Stimulated activated CD4-positive, alpha-beta T cell treated with anti-CD3 and anti-CD28 coated beads, Interleukin-2, amount 100 ng/mL, for 4 hours (primary cell): Measurements from ENCODE around the gene DSTYK.
"Not testable (repeated sequence)": the region's sequence is repeated elsewhere in the genome, so short reads cannot be mapped to it uniquely, and the experiment has no call there.

Experiments
- DNase-seq: peaks from one replicate; pipeline ENCODE4 v3.0.0-alpha.2; 2020; ENCODE audit warnings: low read depth

The DSTYK gene

GRCh38 chr1:205240118-205240517 lies 28.6 kb upstream of the DSTYK start:
- DNase-seq, result no peak

GRCh38 chr1:205239078-205239477 lies 27.6 kb upstream of the DSTYK start:
- DNase-seq, result no peak

DNA sequence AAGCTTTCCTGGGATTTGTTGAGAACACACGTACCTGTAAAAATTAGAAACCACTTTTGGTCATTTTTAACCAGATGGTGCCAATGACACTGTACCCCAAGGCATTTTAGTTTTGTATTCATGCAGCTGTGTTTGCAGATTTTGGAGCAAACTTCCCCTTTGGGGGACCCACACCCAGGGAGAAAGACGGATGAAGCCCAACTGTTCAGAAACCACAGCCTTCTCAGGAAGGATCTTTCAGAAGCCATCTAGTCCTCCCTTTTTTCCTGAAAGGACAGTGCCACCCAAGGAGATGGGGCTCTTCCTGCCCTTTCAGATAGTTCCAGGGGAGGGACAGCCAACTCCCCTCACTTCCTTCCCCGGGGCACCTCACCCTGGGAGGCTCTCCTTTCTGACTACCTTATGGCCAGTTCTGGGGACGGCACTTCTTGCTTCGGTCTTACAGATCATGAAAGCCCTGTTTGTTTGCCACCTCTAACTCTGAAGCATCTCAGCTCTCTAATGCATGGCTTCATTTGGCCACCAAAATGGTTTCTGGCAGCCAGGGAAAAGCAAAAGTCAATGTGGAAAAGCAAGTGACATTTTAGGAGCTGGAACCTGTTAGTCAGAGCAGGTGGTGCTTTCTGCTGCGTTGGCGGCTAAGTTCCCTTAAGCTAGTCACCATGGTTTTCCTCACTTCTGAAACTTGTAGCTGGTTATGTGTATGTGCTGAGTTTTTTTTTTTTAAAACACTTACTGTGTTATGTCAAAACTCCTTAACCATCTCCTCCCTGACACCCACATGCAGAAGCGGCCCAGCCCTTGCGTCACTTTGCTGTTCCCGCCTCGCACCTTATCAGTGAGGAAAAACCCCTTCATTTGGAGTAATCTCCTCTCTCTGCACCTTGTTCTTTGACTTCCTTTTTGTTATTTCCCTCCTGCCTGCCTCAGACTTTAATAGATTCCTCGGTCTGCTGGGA lies 26.3 kb upstream of the DSTYK start:
- DNase-seq, result peak; percentile 44

DNA sequence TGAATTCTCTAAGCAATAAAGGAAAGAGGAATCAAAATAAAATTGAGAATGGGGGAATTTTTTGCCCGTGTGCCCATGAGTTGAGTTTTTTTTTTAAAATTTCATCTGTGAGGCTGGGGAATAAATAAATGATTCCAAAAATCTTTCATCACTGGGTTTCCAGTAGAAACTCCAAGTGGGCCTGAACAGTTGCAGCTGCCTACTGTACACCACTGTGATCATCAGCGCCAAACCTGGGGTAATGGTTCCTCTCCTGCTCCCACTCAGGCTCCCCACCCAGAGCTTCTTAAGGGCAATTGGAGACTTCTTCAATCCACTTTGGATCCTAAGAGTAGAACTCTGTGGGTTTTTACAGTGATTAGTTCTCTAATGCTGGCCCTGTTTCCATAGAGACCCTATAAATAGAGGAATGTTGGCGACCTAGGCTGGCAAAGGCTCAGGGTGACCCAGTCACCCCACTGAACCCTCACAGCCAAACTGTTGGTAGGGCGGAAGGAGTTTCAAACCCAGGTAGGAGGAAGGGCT lies 25.5 kb upstream of the DSTYK start:
- DNase-seq, result no peak

GRCh38 chr1:205236526-205236925 lies 25.0 kb upstream of the DSTYK start:
- DNase-seq, result no peak

DNA sequence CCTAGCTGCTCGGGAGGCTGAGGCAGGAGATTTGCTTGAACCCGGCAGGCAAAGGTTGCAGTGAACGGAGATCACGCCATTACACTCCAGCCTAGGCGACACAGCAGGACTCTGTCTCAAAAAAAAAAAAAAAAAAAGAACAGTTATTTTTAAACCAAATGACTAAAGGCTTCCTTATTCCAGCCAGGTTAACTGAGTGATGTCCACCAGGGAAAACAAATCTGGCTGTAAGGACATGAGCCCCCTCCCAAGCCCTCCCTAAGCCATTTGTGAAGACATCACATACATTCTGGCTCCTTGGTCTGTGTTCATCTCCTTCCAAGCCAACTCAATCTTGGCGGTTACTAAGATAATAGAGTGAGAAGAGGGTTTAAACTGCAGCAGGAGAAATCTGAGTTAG lies 24.4 kb upstream of the DSTYK start:
- DNase-seq, result no peak

DNA sequence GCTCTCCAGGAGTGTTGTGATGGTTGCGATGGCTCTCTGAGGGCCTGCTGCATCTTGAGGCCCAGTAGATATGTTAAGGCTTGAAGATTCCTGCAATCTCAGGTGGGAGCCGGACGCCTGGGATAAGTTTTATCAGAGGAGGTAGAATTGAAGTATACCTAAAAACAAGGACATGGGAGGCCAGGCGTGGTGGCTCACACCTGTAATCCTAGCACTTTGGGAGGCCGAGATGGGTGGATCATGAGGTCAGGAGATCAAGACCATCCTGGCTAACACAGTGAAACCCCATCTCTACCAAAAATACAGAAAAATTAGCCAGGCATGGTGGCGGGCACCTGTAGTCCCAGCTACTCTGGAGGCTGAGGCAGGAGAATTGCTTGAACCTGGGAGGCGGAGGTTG lies 22.5 kb upstream of the DSTYK start:
- DNase-seq, result not testable (repeated sequence)

DNA sequence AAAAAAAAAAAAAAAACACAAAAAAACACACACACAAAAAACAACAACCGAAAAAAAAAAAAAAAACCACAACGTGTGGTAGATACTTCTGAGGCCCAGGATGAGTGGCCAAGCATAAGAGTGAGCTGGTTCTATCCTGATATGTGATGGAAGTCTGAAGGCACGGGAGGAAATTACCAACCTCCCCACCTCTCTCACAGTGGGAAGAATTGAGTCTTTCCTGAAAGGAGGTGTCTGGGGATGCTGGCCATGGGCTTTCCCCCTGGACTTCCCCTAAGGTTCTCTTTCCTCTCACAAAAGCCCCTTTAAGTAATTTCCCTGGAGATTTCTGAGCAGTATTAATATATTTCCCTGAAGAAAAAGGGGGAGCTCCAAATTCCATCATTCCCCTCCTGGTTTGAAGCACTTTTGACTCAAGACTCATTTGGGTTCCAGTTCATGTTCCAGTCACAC lies 21.5 kb upstream of the DSTYK start:
- DNase-seq, result no peak

GRCh38 chr1:205232127-205232820 lies 20.8 kb upstream of the DSTYK start:
- no peak for DNase-seq

- DNase-seq, result no peak
These were observed 19.5 kb upstream of the DSTYK start for GRCh38 chr1:205230982-205231381.

GRCh38 chr1:205229916-205230700 lies 18.6 kb upstream of the DSTYK start:
- no peak for DNase-seq

GRCh38 chr1:205229399-205229871 lies 17.9 kb upstream of the DSTYK start:
- DNase-seq, result peak; percentile 41

DNA sequence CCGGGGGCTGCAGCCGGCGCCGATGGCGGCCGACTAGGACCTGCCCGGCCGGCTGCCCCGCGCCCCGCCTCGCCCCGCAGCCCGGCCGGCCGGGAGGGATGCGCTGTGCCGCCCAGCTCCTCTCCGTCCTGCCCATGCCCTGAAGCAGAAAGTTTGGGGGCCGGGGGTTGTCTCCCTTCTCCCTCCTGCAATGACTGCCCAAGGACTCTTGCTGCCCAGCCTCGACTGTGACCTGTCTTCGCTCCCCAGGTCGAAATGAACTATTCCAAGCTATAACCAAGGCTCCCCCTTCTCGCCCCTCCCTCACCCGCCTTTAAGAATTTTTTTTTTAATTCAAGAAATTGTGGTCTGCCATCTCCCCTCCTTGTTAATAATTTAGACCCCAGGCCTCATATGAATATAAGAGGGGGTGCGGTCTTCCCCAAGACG lies 16.6 kb upstream of the DSTYK start:
- no peak for DNase-seq

- DNase-seq, result peak; percentile 66
These were observed 16.1 kb upstream of the DSTYK start, which contains the start of gene TMCC2 for GRCh38 chr1:205227584-205228013. TMCC2 (plus strand) TSS chr1:205227946; CDS start chr1:205228565, 619 bp downstream.

- DNase-seq, result no peak
These were observed 15.5 kb upstream of the DSTYK start for GRCh38 chr1:205226868-205227583.

GRCh38 chr1:205225901-205226765 lies 14.6 kb upstream of the DSTYK start:
- DNase-seq, result no peak

DNA sequence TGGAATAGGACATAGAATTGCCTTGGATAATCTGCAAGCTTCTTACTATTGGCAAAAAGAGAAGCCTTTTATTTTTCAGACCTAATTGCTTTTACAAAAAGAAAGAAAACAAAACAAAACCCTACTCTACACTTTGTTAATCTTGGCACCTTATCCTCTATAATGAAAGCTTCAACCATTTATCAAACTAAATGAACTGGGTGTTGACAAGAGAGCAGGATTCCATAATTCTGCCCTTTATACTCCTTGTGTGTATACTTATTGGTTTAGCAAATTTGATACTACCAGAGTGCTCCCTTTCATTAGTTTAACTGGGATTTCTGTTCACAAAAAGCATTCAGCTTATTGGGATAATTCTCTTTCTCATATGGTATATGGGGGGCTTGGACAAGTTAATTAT lies 13.2 kb upstream of the DSTYK start:
- DNase-seq, result no peak

- no peak for DNase-seq
These were observed 8.9 kb upstream of the DSTYK start for GRCh38 chr1:205220421-205220820.

DNA sequence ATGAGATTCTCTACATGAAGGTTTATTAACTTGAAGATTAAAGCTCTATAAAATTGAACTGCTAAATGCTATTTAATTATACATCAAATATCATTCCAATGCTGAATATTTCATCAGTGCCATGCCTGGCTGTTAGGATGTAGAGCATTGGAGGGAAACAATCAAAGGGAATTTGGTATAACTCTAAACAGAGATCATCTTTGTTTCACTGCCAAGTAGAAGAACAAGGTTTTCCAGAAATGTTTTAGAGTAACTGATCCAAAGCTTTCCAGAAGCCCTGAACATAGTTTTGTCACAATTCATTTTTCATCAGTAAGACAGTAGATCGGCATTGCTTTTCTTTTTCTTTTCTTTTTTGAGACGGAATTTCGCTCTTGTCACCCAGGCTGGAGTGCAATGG lies 5.9 kb upstream of the DSTYK start:
- no peak for DNase-seq

DNA sequence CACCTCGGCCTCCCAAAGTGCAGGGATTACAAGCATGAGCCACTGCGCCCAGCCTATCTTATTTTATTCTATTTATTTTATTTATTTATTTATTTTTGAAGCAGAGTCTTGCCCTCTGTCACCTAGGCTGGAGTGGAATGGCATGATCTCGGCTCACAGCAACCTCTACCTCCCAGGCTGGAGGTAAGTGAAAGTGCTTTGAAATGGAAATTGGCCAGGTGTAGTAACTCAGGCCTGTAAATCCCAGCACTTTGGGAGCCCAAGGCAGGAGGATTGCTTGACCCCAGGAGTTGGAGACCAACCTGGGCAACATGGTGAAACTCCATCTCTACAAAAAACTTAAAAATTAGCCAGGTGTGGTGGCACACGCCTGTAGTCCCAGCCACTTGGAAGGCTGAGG lies 5.1 kb upstream of the DSTYK start:
- DNase-seq, result no peak
